UCSD-AML1 (cell line): ENCODE measurements around the gene ENG.
"Not testable (repeated sequence)": the region's sequence is repeated elsewhere in the genome, so short reads cannot be mapped to it uniquely, and the experiment has no call there.

Source experiments
- DNase-seq: peaks from one replicate; lab custom pipeline; 2025; ENCODE audit not compliant: unreplicated experiment; lab: John Stamatoyannopoulos, UW

The ENG gene

GRCh38 chr9:127846443-127847177 lies 7.8 kb downstream of the ENG start:
- DNase-seq, result no peak

GRCh38 chr9:127845619-127846018 lies 8.8 kb downstream of the ENG start:
- not testable (repeated sequence) for DNase-seq

GRCh38 chr9:127844821-127845359 lies 9.6 kb downstream of the ENG start:
- no peak for DNase-seq

DNA sequence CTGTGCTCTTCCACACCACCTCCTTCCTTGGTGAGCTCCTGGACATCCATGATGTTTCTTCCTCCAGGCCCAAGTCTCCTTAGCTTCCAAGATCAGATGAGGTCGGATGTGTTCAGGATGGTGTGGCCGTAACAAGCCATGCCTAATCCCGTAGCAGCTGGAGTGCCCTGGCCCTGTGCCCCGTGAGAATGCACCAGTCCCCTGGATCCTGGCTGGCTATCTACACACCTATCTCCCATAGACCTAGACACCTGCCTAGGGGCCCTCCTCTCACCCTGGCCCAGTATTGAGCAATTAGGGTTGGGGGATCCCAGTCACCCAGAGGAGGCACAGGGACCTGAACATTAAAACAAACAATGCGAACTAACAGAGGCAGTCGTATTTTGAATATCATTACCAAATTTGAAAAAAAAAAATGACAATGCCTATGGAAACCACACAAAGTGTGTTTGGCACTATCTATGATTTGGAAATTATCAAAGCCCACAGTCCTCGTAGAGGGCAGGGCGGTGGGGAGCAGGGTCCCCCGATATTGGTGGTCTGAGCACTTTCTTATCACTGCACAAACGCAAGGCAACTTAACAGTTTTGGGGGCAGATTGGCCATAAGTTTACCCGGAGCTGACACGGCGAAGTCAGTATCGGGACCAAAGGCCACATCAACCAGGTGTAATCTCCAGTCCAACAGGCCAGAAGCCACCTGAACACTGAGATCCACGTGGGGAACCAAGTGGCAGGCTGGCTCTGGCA lies 13.2 kb downstream of the ENG start:
- DNase-seq, result no peak

- DNase-seq, result peak; percentile 63
These were observed 15.9 kb downstream of the ENG start for GRCh38 chr9:127838375-127839078.

- no peak for DNase-seq
These were observed 17.1 kb downstream of the ENG start for GRCh38 chr9:127837346-127837745.

DNA sequence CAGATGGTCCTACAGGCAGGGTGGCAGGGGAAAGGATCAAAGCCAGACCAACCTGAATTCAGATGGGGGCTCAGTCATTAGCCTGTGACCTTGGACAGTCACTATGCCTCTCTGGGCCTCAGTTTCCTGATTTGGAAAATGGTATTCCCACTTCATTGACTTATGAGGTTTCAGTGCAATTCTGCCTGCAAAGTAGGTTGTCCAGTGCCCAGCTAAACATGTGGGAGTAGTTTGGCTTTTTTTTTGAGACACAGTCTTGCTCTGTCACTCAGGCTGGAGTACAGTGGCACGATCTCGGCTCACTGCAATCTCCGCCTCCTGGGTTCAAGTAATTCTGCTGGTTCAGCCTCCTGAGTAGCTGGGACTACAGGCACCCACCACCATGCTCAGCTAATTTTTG lies 17.9 kb downstream of the ENG start:
- not testable (repeated sequence) for DNase-seq

DNA sequence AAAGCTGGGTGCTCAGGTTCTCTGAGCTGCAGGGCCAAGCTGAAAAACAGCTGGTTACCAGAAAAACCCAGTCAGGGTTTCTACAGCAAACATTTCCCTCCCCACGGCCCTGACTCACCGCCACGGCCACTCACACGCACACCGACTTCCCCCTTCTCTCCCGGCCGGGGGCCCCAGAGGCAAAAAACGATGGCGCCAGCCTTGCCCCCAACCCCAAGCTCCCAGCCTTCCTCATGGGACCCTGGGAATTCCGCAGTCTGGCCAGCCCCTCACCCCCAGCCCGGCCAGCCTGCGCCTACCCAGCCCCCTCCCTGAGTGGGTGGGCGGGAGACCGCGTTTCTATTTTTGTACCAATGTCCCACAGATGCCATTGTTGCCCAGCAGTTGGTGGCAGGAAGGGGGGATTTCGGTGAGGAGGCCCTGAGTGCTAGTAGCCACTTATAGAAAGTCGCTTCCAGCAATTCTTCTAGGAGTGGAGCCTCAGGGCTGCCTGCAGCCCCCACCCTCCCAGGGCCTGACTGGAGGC lies 18.4 kb downstream of the ENG start:
- DNase-seq, result peak; percentile 46

DNA sequence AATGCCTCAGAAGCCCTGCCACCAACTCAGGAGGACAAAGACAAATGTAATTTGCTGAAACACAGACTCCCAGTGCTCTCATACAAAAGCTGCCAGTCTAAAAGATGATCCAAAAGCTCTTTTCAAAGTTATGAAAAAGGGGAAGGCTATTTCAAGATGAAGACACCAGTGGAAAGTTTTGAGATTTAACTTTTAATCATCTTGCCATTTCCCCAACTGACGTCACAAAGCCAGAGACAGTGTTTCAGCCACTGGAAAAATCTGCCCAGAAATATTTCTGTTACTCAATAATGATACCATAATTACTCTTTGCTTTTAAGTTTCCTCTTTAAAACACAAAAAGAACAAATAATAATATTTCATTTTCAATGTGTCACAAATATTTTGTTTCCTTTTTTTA lies 20.9 kb downstream of the ENG start:
- no peak for DNase-seq

- no peak for DNase-seq
These were observed 22.2 kb downstream of the ENG start for GRCh38 chr9:127832248-127832647.

DNA sequence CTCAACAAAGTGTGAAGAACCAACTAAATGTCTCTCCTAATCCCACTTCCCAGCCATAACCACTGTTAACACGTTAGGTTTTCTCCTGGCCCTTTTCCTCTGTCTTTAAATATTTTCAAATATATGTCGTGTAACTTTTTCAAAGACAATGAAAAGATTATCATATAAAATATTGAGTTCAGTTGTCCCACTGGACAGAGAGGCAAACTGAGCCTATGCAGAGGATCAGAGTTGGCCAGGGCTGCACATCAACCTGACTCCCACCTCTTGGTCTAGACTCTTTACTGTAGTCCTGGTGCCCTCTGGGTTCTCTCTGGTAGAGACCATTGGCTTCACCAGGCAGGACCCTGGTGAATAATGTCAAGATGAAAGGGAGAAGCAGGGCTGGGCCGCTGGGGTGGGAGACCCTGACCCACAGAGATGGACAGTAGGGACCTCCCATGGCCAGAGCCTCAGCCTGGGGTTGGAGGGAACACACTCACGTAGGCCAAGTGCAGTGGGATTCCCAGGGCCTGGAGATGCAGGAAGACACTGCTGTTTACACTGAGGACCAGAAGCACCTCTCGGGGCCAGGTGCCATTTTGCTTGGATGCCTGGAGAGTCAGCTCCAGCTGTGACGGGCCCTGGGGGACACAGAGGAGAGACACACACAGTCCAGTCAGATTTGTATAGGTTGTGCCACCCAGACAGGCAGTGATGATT lies 25.1 kb downstream of the ENG start:
- DNase-seq, result no peak

GRCh38 chr9:127828262-127829031 lies 26.0 kb downstream of the ENG start:
- no peak for DNase-seq

- DNase-seq, result no peak
These were observed 28.1 kb downstream of the ENG start for GRCh38 chr9:127826253-127826913.

DNA sequence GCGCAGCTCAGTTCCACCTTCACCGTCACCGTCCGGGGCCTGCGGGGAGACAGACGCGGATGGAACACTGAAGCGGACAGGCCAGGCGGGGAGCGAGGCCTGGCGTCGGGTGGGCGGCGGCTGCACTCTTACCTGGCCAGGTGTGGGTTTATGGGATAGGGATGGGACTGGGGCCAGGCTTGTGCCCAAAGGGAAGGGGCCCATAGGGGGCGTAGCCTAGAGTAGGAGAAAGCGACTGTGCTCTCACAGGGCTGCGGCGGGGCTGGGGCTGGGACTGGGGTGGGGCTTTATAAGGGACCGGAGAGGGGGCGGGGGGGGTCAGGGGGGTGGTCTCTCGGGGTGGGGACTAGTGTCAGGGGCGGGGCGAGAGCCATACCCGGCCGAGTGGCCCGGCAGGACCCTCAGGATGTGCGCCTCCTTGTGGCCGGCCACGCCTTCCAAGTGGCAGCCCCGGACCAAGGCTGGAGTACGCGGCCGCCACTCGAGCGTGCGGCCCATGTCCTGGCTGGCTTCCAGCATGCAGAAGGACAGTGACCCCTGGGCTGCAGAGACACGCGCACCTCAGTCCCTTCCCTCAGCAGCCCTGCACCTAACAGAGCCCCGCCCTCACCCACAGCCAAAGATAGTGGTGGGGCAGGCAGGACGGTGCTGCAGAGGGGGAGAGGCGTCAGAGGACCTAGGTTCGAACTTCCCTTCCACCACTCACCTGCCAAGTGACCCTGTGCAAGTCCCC lies 29.0 kb downstream of the ENG start:
- DNase-seq, result no peak

DNA sequence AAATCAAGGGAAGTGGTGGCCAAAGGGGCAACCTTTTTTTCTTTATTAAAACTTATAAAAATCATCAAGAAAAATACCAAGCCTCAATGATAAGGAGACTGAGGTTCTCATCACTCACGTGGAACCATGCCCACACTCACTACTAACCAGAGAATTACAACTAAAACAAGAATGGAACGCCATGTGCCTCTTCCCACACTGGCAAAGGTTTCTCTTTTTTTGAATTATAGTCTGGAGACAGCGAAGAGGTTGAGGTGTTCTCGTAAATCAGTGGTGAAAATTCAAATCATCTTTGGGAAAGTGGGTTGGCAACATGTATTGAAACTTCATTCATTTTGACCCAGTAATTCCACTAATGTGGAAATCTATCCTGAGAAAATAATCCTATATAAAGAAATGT lies 32.4 kb downstream of the ENG start:
- no peak for DNase-seq

- no peak for DNase-seq
These were observed 35.9 kb downstream of the ENG start for GRCh38 chr9:127818574-127818973.

- DNase-seq, result no peak
These were observed 36.5 kb downstream of the ENG start for GRCh38 chr9:127817881-127818434.

DNA sequence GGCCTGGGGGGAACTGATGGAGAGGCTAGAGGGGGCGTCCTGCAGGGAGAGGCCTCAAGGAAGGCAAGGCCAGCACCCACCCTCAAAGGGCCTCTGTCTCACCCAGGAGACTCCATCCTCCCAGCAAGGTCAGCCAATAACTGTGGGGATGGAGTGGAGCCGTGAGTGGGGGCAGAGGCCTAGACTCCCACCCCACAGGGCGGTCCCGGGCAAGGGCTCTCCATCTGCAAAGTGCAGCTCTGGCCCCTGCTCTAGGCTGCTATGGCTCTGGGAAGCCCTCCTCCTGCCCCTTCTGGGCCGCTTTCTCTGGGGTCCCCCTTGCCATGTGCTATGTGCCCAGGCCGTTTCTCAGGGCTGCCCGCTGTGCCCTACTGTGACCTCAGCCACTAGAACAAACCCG lies 37.7 kb downstream of the ENG start:
- DNase-seq, result no peak

DNA sequence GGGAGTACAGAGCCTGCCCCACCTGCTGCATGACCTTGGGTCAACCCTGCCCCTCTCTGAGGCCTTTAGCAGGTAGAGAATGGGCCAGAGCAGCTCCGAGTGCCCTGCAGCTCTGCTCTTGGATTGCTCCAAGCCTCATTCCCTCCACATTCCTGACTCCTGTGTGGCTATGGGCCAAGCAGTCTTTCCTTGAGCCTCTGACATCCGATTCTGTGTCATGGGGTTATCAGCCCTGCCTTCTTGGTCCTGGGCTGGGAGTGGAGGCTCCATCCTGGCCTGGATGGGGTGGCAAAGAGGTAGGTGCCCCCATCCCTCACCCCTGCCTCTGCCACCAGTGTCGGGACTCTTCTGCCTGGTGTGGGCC lies 38.1 kb downstream of the ENG start:
- DNase-seq, result no peak
